Stimulated activated CD8-positive, alpha-beta memory T cell treated with anti-CD3 and anti-CD28 coated beads, Interleukin-15, amount 100 ng/mL, for 48 hours (primary cell): ENCODE measurements around the gene BPHL.
"Not testable (repeated sequence)": the region's sequence is repeated elsewhere in the genome, so short reads cannot be mapped to it uniquely, and the experiment has no call there.

ENCODE experiments used
- DNase-seq, 2 donors: peaks; one replicate each; pipeline ENCODE4 v3.0.0-alpha.2; 2020; ENCODE audit warnings: low read depth in 2 of 2

The BPHL gene

GRCh38 chr6:3156184-3157130 is 37.9 kb downstream of the BPHL start:
- not testable (repeated sequence) for DNase-seq

GRCh38 chr6:3157131-3157933 is 38.8 kb downstream of the BPHL start, which contains the start of gene TUBB2A:
TSS of gene TUBB2A (minus strand) at chr6:3157544. CDS start at chr6:3157463, 81 bp downstream.
- peak; percentile 66 to 69 for DNase-seq

GRCh38 chr6:3159805-3160781 is 41.6 kb downstream of the BPHL start:
- peak in 1 of 2 donors; percentile 37 for DNase-seq

- no peak for DNase-seq
Measured at GRCh38 chr6:3162067-3162497, 43.6 kb downstream of the BPHL start.

- DNase-seq = peak; percentile 30 to 35
Measured at GRCh38 chr6:3162565-3163247, 44.2 kb downstream of the BPHL start.

GRCh38 chr6:3163248-3163594 is 44.7 kb downstream of the BPHL start:
- DNase-seq = no peak

GRCh38 chr6:3164388-3164787 is 45.9 kb downstream of the BPHL start:
- DNase-seq = no peak

GRCh38 chr6:3165631-3166534 is 47.4 kb downstream of the BPHL start:
- no peak for DNase-seq

- not testable (repeated sequence) for DNase-seq
Measured at GRCh38 chr6:3166535-3167225, 48.2 kb downstream of the BPHL start.

GRCh38 chr6:3168046-3168445 is 49.5 kb downstream of the BPHL start:
- DNase-seq = not testable (repeated sequence)

- DNase-seq = not testable (repeated sequence)
Measured at GRCh38 chr6:3170676-3171075, 52.2 kb downstream of the BPHL start.

GRCh38 chr6:3171313-3172175 is 53.0 kb downstream of the BPHL start:
- not testable (repeated sequence) for DNase-seq

- DNase-seq = not testable (repeated sequence)
Measured at GRCh38 chr6:3172789-3173188, 54.3 kb downstream of the BPHL start.

GRCh38 chr6:3173636-3174089 is 55.2 kb downstream of the BPHL start:
- DNase-seq = not testable (repeated sequence)

- no peak for DNase-seq
Measured at GRCh38 chr6:3175715-3176402, 57.3 kb downstream of the BPHL start.

GRCh38 chr6:3176562-3177355 is 58.2 kb downstream of the BPHL start:
- peak in 1 of 2 donors; percentile 34 for DNase-seq
